Myocyte (in vitro differentiated cells): ENCODE results near the gene NKD1. TPM values are rescaled to one million over a fixed set of nuclear protein-coding genes. Genes with fewer than 3 reads are reported as not detected.

Experiments used
- DNase-seq: peaks from one replicate; pipeline ENCODE4 v3.0.0-alpha.2; 2012; ENCODE audit warnings: low read depth
- total RNA-seq: library from RNA; depleted of rRNA; stranded (reverse); fragments of >200 nt; gene quantifications from 2 replicates; pipeline ENCODE4 v1.2.3, GENCODE V29; 2014

The NKD1 gene
- total RNA-seq, 1 donor from 2014 or later = 0.75 TPM

DNA sequence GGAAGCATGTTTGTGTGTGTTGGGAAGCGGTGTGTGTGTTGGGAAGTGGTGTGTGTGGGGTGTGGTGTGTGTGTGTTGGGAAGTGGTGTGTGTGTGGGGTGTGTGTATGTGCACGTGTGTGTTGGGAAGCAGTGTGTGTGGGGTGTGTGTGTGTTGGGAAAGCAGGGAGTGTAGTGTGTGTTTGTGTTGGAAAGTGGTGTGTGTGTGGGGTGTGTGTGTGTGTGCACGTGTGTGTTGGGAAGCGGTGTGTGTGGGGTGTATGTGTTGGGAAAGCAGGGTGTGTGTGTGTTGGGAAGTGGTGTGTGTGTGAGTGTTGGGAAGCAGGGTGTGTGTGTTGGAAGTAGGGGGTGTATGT lies 144.4 kb downstream of the NKD1 start:
- DNase-seq = no peak

DNA sequence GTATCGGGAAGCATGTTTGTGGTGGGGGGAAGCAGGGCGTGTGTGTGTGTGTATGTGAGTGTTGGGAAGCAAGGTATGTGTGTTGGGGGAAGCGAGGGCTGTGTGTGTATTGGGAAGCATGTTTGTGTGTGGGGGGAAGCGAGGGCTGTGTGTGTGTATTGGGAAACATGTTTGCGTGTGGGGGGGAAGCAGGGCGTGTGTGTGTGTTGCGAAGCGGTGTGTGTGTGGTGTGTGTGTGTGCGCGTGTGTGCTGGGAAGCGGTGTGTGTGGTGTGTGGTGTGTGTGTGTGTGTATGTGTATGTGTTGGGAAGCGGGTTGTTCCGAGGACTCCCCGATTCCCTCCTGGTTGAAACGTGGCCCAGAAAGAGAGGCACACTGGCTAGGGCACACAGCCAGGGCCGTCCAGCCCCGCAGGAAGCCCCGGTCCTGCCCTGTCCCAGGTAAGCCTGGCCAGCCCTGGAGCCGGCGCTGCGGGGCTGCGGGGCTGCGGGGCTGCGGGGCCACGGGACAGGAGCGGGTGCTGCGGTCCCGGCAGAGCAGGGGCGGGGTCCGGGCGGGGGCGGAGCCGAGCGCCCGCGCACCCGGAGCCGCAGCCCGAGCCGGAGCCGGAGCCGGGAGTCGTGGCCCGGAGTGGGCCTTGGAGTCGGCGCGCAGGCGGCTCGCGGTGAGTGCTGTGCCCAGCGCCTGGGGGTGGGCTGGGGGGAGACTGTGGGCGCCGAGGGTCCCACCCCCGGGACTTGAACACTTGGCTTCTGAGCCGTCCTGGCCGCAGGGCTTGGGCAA lies 145.0 kb downstream of the NKD1 start, which contains the start of gene NOD2:
Gene NOD2 (plus strand): TSS at position 608 of the 783 bp plus-strand sequence. CDS start 5,890 bp downstream, outside the sequence.
- DNase-seq = no peak

DNA sequence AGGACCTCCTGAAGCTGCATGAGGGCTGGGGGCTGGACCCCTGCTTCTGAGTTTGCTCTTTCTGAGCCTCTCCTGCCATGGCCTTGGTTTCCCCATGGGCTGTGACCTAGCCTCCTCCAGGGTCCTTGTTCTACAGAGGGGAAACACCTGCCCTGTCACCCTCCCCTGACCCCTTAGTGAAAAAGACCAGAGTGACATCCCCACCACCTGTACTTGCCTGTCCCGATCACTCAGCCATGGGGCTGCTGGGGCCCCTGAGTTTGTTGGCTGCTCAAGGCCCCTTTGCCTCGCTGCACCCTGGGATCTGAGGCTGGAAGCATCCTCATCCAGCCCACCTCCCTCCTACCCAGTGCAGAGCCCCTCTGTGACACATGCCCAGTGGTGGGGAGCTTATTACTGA lies 146.0 kb downstream of the NKD1 start:
- no peak for DNase-seq

- no peak for DNase-seq
Observed at GRCh38 chr16:50695017-50696000, 147.1 kb downstream of the NKD1 start.

DNA sequence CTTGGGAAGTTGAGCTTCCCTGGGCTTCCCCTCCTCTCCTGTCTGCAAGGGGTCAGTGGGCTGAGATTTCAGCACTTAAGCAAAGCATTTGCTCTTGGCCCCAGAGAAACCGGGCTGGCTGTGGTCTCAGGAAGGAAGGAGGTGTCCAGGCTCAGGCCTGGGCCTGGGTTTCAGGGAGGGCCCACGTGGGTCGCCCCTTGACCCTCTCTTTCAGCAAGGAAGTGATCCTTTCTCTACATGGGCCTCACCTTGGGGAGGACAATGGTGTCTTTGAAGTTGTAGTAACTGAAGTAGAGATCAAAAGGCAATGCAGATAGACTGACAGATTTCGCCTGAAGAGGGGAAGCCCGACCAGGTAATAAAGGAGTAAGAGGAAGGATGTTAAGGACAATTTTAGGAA lies 147.9 kb downstream of the NKD1 start:
- DNase-seq = no peak

GRCh38 chr16:50696575-50697420 lies 148.6 kb downstream of the NKD1 start:
- peak; percentile 82 for DNase-seq

DNA sequence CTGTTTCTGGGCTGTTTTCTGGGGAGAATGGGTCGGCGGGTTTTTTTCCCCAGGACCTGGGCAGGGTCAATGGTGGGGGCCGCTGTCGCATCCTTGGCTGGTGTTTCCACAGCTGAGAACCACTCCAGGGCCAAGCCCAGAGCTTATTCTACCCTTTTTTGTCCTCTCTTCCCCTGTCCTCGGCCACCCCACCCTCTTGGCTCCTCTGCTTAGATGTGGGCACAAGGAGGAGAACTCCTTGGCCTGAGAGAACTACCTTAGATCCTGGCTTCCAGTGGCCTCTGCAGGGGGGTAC lies 149.2 kb downstream of the NKD1 start:
- DNase-seq = no peak

DNA sequence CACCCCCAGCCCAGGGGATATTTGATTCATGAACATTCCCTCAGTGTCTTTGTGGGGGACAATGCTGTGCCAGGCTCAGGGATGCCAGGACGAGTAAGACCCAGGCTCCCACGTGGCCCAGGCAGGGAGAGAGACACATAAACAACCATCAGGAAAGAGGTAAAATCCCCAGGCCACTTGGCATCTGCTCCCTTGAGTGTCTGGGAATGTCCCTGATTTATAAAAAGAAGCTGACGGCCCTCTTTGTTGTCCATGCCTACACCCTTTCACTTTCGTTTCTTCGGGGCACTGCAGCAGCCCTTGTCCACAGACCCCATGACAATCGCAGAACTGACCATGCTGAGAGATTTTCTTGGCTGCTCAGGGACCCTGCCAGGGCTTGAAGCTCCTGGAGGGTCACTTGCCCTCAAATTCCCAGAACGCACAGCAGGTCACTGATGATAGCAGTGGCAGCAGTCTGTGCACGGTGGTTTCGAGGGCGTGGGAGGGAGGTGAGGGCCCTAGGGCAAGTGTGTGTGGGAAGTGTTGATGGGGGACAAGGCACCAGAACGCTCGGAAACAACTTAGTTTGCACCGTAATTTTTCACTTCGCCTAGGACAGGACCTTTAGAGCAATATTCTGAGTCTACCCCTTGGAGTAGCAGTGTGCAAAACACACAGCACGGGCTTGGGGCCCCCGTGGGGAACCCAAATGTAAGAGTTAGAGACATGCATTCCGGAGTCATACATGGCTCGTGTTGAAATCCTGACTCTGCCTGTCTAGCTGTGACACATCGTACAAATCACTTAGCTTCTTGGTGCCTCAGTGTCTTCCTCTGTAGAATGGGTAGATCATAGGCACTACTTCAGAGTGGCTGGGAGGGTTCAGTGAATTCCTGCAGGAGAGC lies 149.9 kb downstream of the NKD1 start:
- peak; percentile 88 for DNase-seq

Other genes with a start within 250 kb of the NKD1 start
- 47.9 and 56.3 TPM in 2 replicates for gene BRD7, start 179.4 kb upstream of the NKD1 start, total RNA-seq
- gene SNX20, start 132.9 kb downstream of the NKD1 start, total RNA-seq = 0.36 and 1.1 TPM in 2 replicates
- gene NOD2, start 145.2 kb downstream of the NKD1 start, total RNA-seq = 0.31 and 0.99 TPM in 2 replicates
- 132 and 161 TPM in 2 replicates for gene CYLD, start 193.7 kb downstream of the NKD1 start, total RNA-seq